GM12872 (cell line): ENCODE data around the gene TNFSF13.

ENCODE experiments used
- CTCF ChIP-seq: IDR thresholded peaks from 3 replicates; pipeline ENCODE4 v1.5.1; 2011; ENCODE audit warnings: low read depth, mild to moderate bottlenecking, low read length, moderate library complexity; ENCODE audit not compliant: insufficient read depth

The TNFSF13 gene

GRCh38 chr17:7577327-7578199, 19.0 kb downstream of the TNFSF13 start:
- no peak for TF ChIP-seq CTCF

- no peak for TF ChIP-seq CTCF
Measured at GRCh38 chr17:7579001-7579833, 20.7 kb downstream of the TNFSF13 start, which contains the start of gene CD68. Gene CD68 (plus strand): TSS chr17:7579638. CDS start chr17:7579678, 40 bp downstream.

GRCh38 chr17:7579834-7580603, 21.5 kb downstream of the TNFSF13 start:
- TF ChIP-seq CTCF, result no peak

GRCh38 chr17:7580604-7581575, 22.3 kb downstream of the TNFSF13 start:
- TF ChIP-seq CTCF, result no peak

GRCh38 chr17:7582396-7583252, 24.1 kb downstream of the TNFSF13 start:
- TF ChIP-seq CTCF, result no peak
